GM12878 (cell line): ENCODE measurements around the gene ZNF230. TPM values are rescaled to one million over a fixed set of nuclear protein-coding genes. Genes with fewer than 3 reads are reported as not detected.

Experiments
- ATAC-seq: fragments of 200-7000 bp; cut with Tn5 transposase; 3 replicates; pipeline ENCODE4 v1.9.1; 2020; ENCODE audit warnings: mild to moderate bottlenecking, moderate library complexity
- BruUV-seq: library from RNA; stranded (reverse); fragments of 400-500 nt; replicated peaks from 2 replicates; lab custom pipeline; 2021; lab: Mats Ljungman, UMichigan
- CTCF ChIA-PET: fragments of 300-600 bp; sonication (Branson Sonifier 250); formaldehyde crosslinking; extraction: SDS; loops from one replicate; lab custom pipeline; 2021; ENCODE audit warnings: inconsistent platforms; lab: Yijun Ruan, JAX
- POLR2A ChIA-PET: fragments of 350-600 bp; formaldehyde crosslinking; extraction: SDS; loops from one replicate; lab custom pipeline; 2021; ENCODE audit warnings: inconsistent platforms; lab: Charles Lee
- RAD21 ChIA-PET: fragments of 300-600 bp; sonication (Branson Sonifier 250); formaldehyde crosslinking; loops from one replicate; lab custom pipeline; 2023; ENCODE audit warnings: antibody characterized with exemption; ENCODE audit not compliant: unreplicated experiment; lab: Charles Lee
- SMC1A ChIA-PET: fragments of 300-600 bp; sonication (Branson Sonifier 250); formaldehyde crosslinking; loops from one replicate; lab custom pipeline; 2023; ENCODE audit not compliant: unreplicated experiment, uncharacterized antibody; lab: Charles Lee
- DNase-seq: peaks from one replicate; pipeline ENCODE4 v3.0.0-alpha.2; 2011; ENCODE audit warnings: low read depth, low spot score
- FAIRE-seq: peaks from 3 replicates; lab custom pipeline; 2011; peaks lifted over from hg19 to GRCh38; lab: Jason Lieb, UNC
- H2AFZ ChIP-seq: 2 replicates; pipeline ENCODE4 v1.6.0; 2011; ENCODE audit warnings: low read depth, low read length, control low read depth; ENCODE audit not compliant: control insufficient read depth
- H3K27ac ChIP-seq: 2 replicates; pipeline ENCODE4 v1.5.1; 2011; ENCODE audit warnings: control low read depth; ENCODE audit not compliant: control insufficient read depth, insufficient read depth
- H3K27me3 ChIP-seq, 2 experiments: replicated peaks in 1 of 2; 2 replicates each; pipeline versions ENCODE4 v1.6.0 to v1.6.1; 2011; ENCODE audit warnings: low read length in 1 of 2; ENCODE audit not compliant: control insufficient read depth in 2 of 2, insufficient read depth in 2 of 2
- H3K36me3 ChIP-seq, 2 experiments: 2 replicates each; pipeline ENCODE4 v1.5.1; 2011; ENCODE audit warnings: low read length in 1 of 2; ENCODE audit not compliant: control insufficient read depth in 2 of 2, insufficient read depth in 2 of 2
- H3K4me1 ChIP-seq: 2 replicates; pipeline ENCODE4 v1.6.1; 2011; ENCODE audit warnings: mild to moderate bottlenecking, low read length, moderate library complexity, mixed read lengths; ENCODE audit not compliant: control insufficient read depth, insufficient read depth
- H3K4me2 ChIP-seq: 2 replicates; pipeline ENCODE4 v1.6.0; 2011; ENCODE audit warnings: control low read depth; ENCODE audit not compliant: control insufficient read depth, insufficient read depth
- H3K4me3 ChIP-seq: fragments of 200-600 bp; sonication (generic); 2 replicates; pipeline ENCODE4 v1.5.1; 2016
- H3K79me2 ChIP-seq: 2 replicates; pipeline ENCODE4 v1.6.0; 2011; ENCODE audit warnings: low read length; ENCODE audit not compliant: control insufficient read depth, insufficient read depth
- H3K9ac ChIP-seq: 2 replicates; pipeline ENCODE4 v1.8.0; 2011; ENCODE audit warnings: low read length, control low read depth, mixed read lengths; ENCODE audit not compliant: control insufficient read depth, insufficient read depth
- H3K9me3 ChIP-seq: replicated peaks from 3 replicates; pipeline ENCODE4 v1.5.1; 2011; ENCODE audit warnings: mild to moderate bottlenecking, low read length; ENCODE audit not compliant: control insufficient read depth, insufficient read depth
- H4K20me1 ChIP-seq: 2 replicates; pipeline ENCODE4 v1.6.0; 2011; ENCODE audit not compliant: control insufficient read depth, insufficient read depth
- BCL11A ChIP-seq: IDR thresholded peaks from 2 replicates; pipeline ENCODE4 v1.6.1; 2011; ENCODE audit warnings: low read depth, low read length
- BHLHE40 ChIP-seq, 2 experiments: fragments of 450-650 bp in 1 of 2; IDR thresholded peaks; 2 replicates each; pipeline ENCODE4 v1.6.1; 2011 to 2017; ENCODE audit warnings: low read depth in 2 of 2, borderline replicate concordance in 1 of 2, improper control_type of control experiment in 1 of 2, low read length in 1 of 2, mild to moderate bottlenecking in 1 of 2
- CBX5 ChIP-seq: sonication (generic); IDR thresholded peaks from 2 replicates; pipeline ENCODE4 v1.6.1; 2016; ENCODE audit warnings: low read depth, moderate library complexity, mild to moderate bottlenecking, inconsistent platforms
- CEBPB ChIP-seq, 2 experiments: fragments of 150-350 bp in 1 of 2; IDR thresholded peaks; 2 replicates each; pipeline ENCODE4 v1.6.1; 2012 to 2014; ENCODE audit warnings: low read depth in 2 of 2, low read length in 2 of 2, borderline replicate concordance in 1 of 2, inconsistent platforms in 1 of 2
- CEBPZ ChIP-seq: fragments of 150-350 bp; IDR thresholded peaks from 2 replicates; pipeline ENCODE4 v1.6.1; 2016; ENCODE audit warnings: low read depth, low read length
- EED ChIP-seq: sonication (generic); IDR thresholded peaks from 2 replicates; pipeline ENCODE4 v1.6.1; 2016; ENCODE audit warnings: antibody characterized with exemption, low read depth
- ESRRA ChIP-seq: IDR thresholded peaks from 2 replicates; pipeline ENCODE4 v1.6.1; 2012; ENCODE audit warnings: mild to moderate bottlenecking, low read length, improper control_type of control experiment
- GATAD2B ChIP-seq: fragments of 450-650 bp; conservative IDR thresholded peaks from 2 replicates; pipeline ENCODE4 v1.6.1; 2017; ENCODE audit warnings: low read depth, mild to moderate bottlenecking, moderate library complexity
- MEF2B ChIP-seq: fragments of 450-650 bp; IDR thresholded peaks from 2 replicates; pipeline ENCODE4 v1.6.1; 2018; ENCODE audit warnings: mild to moderate bottlenecking, moderate library complexity; ENCODE audit not compliant: partially characterized antibody, poor library complexity, severe bottlenecking
- MYC ChIP-seq: IDR thresholded peaks from 2 replicates; pipeline ENCODE4 v1.6.1; 2011; ENCODE audit warnings: mild to moderate bottlenecking, low read length, moderate library complexity, inconsistent platforms; ENCODE audit not compliant: insufficient read depth, insufficient replicate concordance, insufficient read length, severe bottlenecking
- NFXL1 ChIP-seq: fragments of 450-650 bp; IDR thresholded peaks from 2 replicates; pipeline ENCODE4 v1.6.1; 2017; ENCODE audit warnings: antibody characterized with exemption, mild to moderate bottlenecking, borderline replicate concordance
- RAD21 ChIP-seq: IDR thresholded peaks from 2 replicates; pipeline ENCODE4 v1.6.1; 2011; ENCODE audit warnings: mild to moderate bottlenecking, low read depth, low read length, moderate library complexity; ENCODE audit not compliant: insufficient read depth
- SREBF1 ChIP-seq: IDR thresholded peaks from 2 replicates; pipeline ENCODE4 v1.6.1; 2012; ENCODE audit warnings: mild to moderate bottlenecking, low read length
- ZBTB40 ChIP-seq: fragments of 450-650 bp; IDR thresholded peaks from 2 replicates; pipeline ENCODE4 v1.6.1; 2016; ENCODE audit warnings: mild to moderate bottlenecking, moderate library complexity, borderline replicate concordance
- ZZZ3 ChIP-seq: IDR thresholded peaks from 2 replicates; pipeline ENCODE4 v1.6.1; 2011; ENCODE audit warnings: low read depth; ENCODE audit not compliant: control insufficient read depth, insufficient read length
- WGBS: methylation state at CpG from one replicate; pipeline ENCODE4 v1.1.6; 2016; ENCODE audit warnings: low lambda C conversion rate; ENCODE audit not compliant: insufficient replicate concordance, insufficient coverage; ENCODE audit errors: missing lambda C conversion rate; 5-methylcytosine and 5-hydroxymethylcytosine counted together
- in situ Hi-C: fragments of 300-500 bp; cut with MboI; formaldehyde crosslinking; loops from 9 replicates; pipeline ENCODE4 v1.14.3; 2018; ENCODE audit warnings: mixed read lengths
- intact Hi-C: fragments of 100-400 bp; cut with micrococcal nuclease; formaldehyde crosslinking; loops from one replicate; pipeline ENCODE4 v1.14.2; 2022; ENCODE audit not compliant: unreplicated experiment
- polyA plus RNA-seq, 11 experiments: library from polyadenylated mRNA; depleted of rRNA in 4 of 11; unstranded in 6 of 11; stranded (reverse) in 5 of 11; fragments of >200 nt; fragmentation: Nextera tagmentation in 4 of 11; fragmentation: Illumina TruSeq in 1 of 11; extraction: Ambion mirVana in 4 of 11; extraction: Trizol in 1 of 11; gene quantifications; 1 replicate in 1 of 11; 2 replicates in 10 of 11; pipeline versions ENCODE4 v1.2.1 to v1.2.3, GENCODE V29; 2011 to 2016; ENCODE audit warnings: inconsistent platforms in 2 of 11, missing spikeins in 2 of 11, low read depth in 1 of 11
- total RNA-seq, 4 experiments: library from RNA; depleted of rRNA in 3 of 4; stranded (reverse); fragments of >200 nt in 3 of 4; fragmentation: Illumina TruSeq in 1 of 4; extraction: Trizol in 1 of 4; gene quantifications; 2 replicates each; pipeline versions ENCODE4 v1.2.1 to v1.2.3, GENCODE V29; 2013 to 2021

The ZNF230 gene
- total and polyA plus RNA-seq, 10 of the 15 experiments (the other 5 are each of a cell fraction or from before 2014, with no cell fraction given), result 1.8 to 9.1 (median 3.5) TPM

- no peak for TF ChIP-seq CEBPB (IDR thresholded peaks at IDR 0.05; ENCODE audit: borderline replicate concordance in 1 of 2, low read depth in 2 of 2, low read length in 2 of 2)
- TF ChIP-seq GATAD2B, result no peak
- TF ChIP-seq ZZZ3, result no peak
- no peak for TF ChIP-seq CBX5
- no peak for TF ChIP-seq SREBF1
- TF ChIP-seq BHLHE40 (IDR thresholded peaks at IDR 0.05; ENCODE audit: borderline replicate concordance in 1 of 2, low read depth in 2 of 2, low read length in 1 of 2), result no peak
- no peak for TF ChIP-seq ESRRA
- TF ChIP-seq BCL11A, result no peak
- no peak for TF ChIP-seq CEBPZ
- no peak for TF ChIP-seq NFXL1
- TF ChIP-seq MEF2B, result no peak
Observed at GRCh38 chr19:43957891-43958290, 44.9 kb upstream of the ZNF230 start (continued).

GRCh38 chr19:43960411-43960810, 42.3 kb upstream of the ZNF230 start:
- Histone ChIP-seq H2AFZ (no peak overlapping the region), H3K4me1 (no peaks in the 10 kb centered on the region), H3K9me3 (peaks cover 11% of the 10 kb centered on the region), H4K20me1 (no peaks in the 10 kb centered on the region), H3K36me3 (no peaks in the 10 kb centered on the region), H3K4me2 (no peak overlapping the region), H3K4me3 (no peak overlapping the region), H3K79me2 (no peaks in the 10 kb centered on the region), H3K27ac (no peak overlapping the region), H3K9ac (no peak overlapping the region), H3K27me3 (no peaks in the 10 kb centered on the region)
- WGBS, result 41% methylated on average over 4 of the region's 4 CpGs
- ATAC-seq (no peak), FAIRE-seq (no peak), DNase-seq (no peak)
- CTCF ChIA-PET, result no interaction called here
- RAD21 ChIA-PET, result no interaction called here
- BruUV-seq, result no TSS peak
- POLR2A ChIA-PET, result no interaction called here
- in situ Hi-C loops (no loop called here), intact Hi-C loops (no loop called here)
- SMC1A ChIA-PET, result no interaction called here
- TF ChIP-seq MYC (no peak), RAD21 (no peak), ZBTB40 (no peak), EED (no peak)
